RWPE2 (cell line): ENCODE data around the gene ANKRD13A.

Experiments
- ATAC-seq: fragments of 200-7000 bp; cut with Tn5 transposase; 3 replicates; pipeline ENCODE4 v1.9.1; 2021; ENCODE audit warnings: low read depth
- DNase-seq: peaks from one replicate; pipeline ENCODE4 v3.0.0-alpha.2; 2020; ENCODE audit warnings: low spot score
- H3K27ac ChIP-seq: fragments of 450-650 bp; 2 replicates; pipeline ENCODE4 v1.5.1; 2017; ENCODE audit warnings: mild to moderate bottlenecking; ENCODE audit not compliant: poor library complexity, severe bottlenecking
- H3K27me3 ChIP-seq: fragments of 250-450 bp; sonication (Bioruptor Pico); 2 replicates; pipeline ENCODE4 v1.5.1; 2021; ENCODE audit warnings: mild to moderate bottlenecking, moderate library complexity; ENCODE audit not compliant: insufficient read depth, poor library complexity, severe bottlenecking
- H3K36me3 ChIP-seq: fragments of 250-450 bp; sonication (Bioruptor Pico); 2 replicates; pipeline ENCODE4 v1.5.1; 2020; ENCODE audit warnings: low read depth, mild to moderate bottlenecking, moderate library complexity
- H3K4me1 ChIP-seq: fragments of 250-450 bp; sonication (Bioruptor Pico); 2 replicates; pipeline ENCODE4 v1.5.1; 2021; ENCODE audit warnings: mild to moderate bottlenecking, moderate library complexity; ENCODE audit not compliant: insufficient read depth, poor library complexity, severe bottlenecking
- H3K4me3 ChIP-seq: fragments of 250-450 bp; sonication (Bioruptor Pico); 2 replicates; pipeline ENCODE4 v1.5.1; 2021; ENCODE audit warnings: mild to moderate bottlenecking, moderate library complexity; ENCODE audit not compliant: severe bottlenecking
- H3K9me3 ChIP-seq: fragments of 250-450 bp; sonication (Bioruptor Pico); 2 replicates; pipeline ENCODE4 v1.5.1; 2021; ENCODE audit warnings: mild to moderate bottlenecking, moderate library complexity; ENCODE audit not compliant: severe bottlenecking
- TF ChIP-seq, protein P1 (sequence below): fragments of 450-650 bp; IDR thresholded peaks from one replicate; pipeline ENCODE4 v1.5.1; 2017; ENCODE audit warnings: mild to moderate bottlenecking, moderate library complexity; ENCODE audit not compliant: poor library complexity, severe bottlenecking

The ANKRD13A gene

DNA sequence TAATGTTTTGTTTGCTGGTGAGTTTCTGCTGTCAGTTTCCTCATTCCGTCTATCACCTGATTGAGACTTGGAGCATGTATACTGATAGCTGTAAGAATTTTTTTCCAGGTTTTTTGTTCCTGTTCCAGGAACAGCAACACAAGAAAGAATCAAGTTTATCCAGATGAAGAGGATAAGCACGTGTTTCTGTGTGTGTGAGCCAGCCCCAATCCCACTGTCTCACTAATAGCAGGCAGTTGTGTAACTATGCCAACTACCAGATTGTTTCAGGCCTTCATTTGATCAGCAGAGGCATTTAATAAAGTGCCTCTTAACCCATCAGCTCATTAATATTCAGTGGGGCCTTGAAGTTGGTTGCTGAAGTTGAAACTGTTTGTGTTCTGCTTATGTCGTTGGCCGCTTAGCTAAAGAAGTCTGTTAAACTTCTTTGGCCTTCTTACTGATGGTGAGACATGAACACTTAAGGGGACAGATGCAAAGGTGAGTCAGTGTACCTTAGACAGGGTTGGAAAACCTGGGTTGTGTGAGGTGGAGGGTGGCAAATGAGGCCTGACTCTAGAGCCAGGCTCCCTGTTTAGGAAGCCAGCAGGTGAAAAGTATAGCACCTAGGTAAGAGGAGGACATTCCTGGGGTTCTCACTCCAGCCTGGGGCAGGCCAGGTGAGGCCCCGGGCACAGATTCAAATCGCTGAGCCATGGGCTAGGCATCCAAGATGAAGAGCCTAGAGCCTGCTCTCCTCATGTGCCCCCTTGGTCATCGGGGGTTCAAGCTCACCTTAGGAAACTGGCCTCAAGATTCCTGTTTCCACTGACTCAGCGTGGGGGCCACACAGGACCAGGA is 3.7 kb downstream of the ANKRD13A start:
- Histone ChIP-seq H3K27me3 (no peaks in the 10 kb centered on the region), H3K27ac (peak overlapping the region; percentile 91), H3K4me3 (no peak overlapping the region), H3K36me3 (peaks cover 9% of the 10 kb centered on the region; the same call in 1 of the 2 replicates), H3K9me3 (no peaks in the 10 kb centered on the region), H3K4me1 (peaks cover 34% of the 10 kb centered on the region)
- DNase-seq, result peak; percentile 67
- TF ChIP-seq, protein P1, sequence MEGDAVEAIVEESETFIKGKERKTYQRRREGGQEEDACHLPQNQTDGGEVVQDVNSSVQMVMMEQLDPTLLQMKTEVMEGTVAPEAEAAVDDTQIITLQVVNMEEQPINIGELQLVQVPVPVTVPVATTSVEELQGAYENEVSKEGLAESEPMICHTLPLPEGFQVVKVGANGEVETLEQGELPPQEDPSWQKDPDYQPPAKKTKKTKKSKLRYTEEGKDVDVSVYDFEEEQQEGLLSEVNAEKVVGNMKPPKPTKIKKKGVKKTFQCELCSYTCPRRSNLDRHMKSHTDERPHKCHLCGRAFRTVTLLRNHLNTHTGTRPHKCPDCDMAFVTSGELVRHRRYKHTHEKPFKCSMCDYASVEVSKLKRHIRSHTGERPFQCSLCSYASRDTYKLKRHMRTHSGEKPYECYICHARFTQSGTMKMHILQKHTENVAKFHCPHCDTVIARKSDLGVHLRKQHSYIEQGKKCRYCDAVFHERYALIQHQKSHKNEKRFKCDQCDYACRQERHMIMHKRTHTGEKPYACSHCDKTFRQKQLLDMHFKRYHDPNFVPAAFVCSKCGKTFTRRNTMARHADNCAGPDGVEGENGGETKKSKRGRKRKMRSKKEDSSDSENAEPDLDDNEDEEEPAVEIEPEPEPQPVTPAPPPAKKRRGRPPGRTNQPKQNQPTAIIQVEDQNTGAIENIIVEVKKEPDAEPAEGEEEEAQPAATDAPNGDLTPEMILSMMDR, result no peak
- peak; percentile 51 for ATAC-seq

GRCh38 chr12:110004598-110004997 is 5.4 kb downstream of the ANKRD13A start:
- DNase-seq, result no peak
- no peaks in the 10 kb centered on the region for H3K27me3 ChIP-seq
- ATAC-seq, result no peak
- H3K27ac ChIP-seq, result peak overlapping the region; percentile 91
- H3K4me1 ChIP-seq, result peaks cover 30% of the 10 kb centered on the region
- TF ChIP-seq, protein P1, result no peak
- peaks cover 9% of the 10 kb centered on the region; the same call in 1 of the 2 replicates for H3K36me3 ChIP-seq
- H3K9me3 ChIP-seq, result no peaks in the 10 kb centered on the region
- H3K4me3 ChIP-seq, result no peak overlapping the region

DNA sequence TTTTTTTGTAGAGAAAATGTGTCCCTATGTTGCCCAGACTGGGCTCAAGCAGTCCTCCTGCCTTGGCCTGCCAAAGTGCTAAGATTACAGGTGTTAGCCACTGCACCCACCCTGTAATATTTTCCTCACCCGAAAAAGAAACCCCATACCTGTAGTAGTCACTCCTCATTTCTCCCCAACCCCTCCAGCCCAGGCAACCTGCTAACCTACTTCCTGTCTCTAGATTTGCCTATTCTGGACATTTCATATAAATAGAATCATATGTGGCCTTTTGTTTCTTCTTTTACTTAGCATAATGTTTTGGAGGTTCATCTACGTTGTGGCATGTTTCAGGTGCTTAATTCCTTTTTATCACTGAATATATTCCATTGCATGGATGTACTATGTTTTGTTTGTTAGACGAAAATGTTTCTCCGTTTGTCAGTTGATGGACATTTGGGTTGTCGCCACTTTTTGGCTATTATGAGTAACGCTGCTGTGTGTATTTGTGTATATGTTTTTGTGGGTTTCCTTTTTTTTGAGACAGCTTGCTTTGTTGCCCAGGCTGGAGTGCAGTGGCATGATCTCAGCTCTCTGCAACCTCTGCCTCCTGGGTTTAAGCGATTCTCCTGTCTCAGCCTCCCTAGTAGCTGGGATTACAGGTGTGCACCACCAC is 6.2 kb downstream of the ANKRD13A start:
- H3K27ac ChIP-seq, result no peak overlapping the region
- DNase-seq (no peak), ATAC-seq (no peak)
- H3K36me3 ChIP-seq, result peaks cover 9% of the 10 kb centered on the region; the same call in 1 of the 2 replicates
- peaks cover 28% of the 10 kb centered on the region for H3K4me1 ChIP-seq
- no peaks in the 10 kb centered on the region for H3K9me3 ChIP-seq
- no peaks in the 10 kb centered on the region for H3K27me3 ChIP-seq
- H3K4me3 ChIP-seq, result no peak overlapping the region
- TF ChIP-seq, protein P1, result no peak

- no peak overlapping the region for H3K27ac ChIP-seq
- TF ChIP-seq, protein P1, result no peak
- H3K4me3 ChIP-seq, result no peak overlapping the region
- H3K36me3 ChIP-seq, result peaks cover 9% of the 10 kb centered on the region; the same call in 1 of the 2 replicates
- H3K9me3 ChIP-seq, result no peaks in the 10 kb centered on the region
- peaks cover 24% of the 10 kb centered on the region for H3K4me1 ChIP-seq
- ATAC-seq (no peak), DNase-seq (no peak)
- no peaks in the 10 kb centered on the region for H3K27me3 ChIP-seq
Measured at GRCh38 chr12:110006115-110006514, 6.9 kb downstream of the ANKRD13A start.
